Measurements from ENCODE around the gene AUP1.

- TF ChIP-seq CTCF (IDR thresholded peaks at IDR 0.05), result no peak
- TF ChIP-seq POLR2A (IDR thresholded peaks at IDR 0.05), result no peak
- TF ChIP-seq POLR2AphosphoS5 (IDR thresholded peaks at IDR 0.05), result no peak
Observed at GRCh38 chr2:74481431-74481830, 48.1 kb downstream of the AUP1 start.

All from breast epithelium (tissue), 3 donors.